Epithelial cell of proximal tubule (primary cell): ENCODE results near the gene MED12L. TPM values are rescaled to one million over a fixed set of nuclear protein-coding genes. Genes with fewer than 3 reads are reported as not detected.

ENCODE experiments used
- DNase-seq: peaks from one replicate; pipeline ENCODE4 v3.0.0-alpha.2; 2011; ENCODE audit warnings: low read depth
- H3K4me3 ChIP-seq: 2 replicates; pipeline ENCODE4 v1.5.1; 2011; ENCODE audit warnings: low read depth, mild to moderate bottlenecking, low read length
- total RNA-seq: library from RNA; depleted of rRNA; stranded (reverse); fragments of >200 nt; gene quantifications from 2 replicates; pipeline ENCODE4 v1.2.3, GENCODE V29; 2015
- TF ChIP-seq, protein P1 (sequence below): conservative IDR thresholded peaks from 2 replicates; pipeline ENCODE4 v1.5.1; 2012; ENCODE audit warnings: low read depth, mild to moderate bottlenecking, low read length

The MED12L gene
- total RNA-seq, 1 donor from 2014 or later: 0.12 TPM

DNA sequence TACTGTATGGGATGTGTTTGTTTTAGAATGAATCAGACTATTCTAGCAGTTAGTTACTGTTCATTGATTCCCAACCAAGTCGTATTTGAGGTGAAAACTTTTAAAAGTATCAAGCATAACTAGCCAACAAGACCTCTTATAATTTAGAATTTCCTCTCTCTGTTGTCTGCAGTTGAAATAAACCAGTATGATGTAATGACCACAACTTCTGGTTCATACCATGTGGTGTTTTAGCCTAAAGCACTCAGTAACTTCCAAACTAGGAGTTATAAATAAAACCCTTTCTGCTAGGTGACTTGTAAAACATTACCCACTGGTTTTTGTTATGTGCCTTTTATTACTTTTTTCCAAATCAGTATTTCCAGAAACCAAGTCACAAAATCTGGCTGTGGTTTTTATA, 318.9 kb downstream of the MED12L start:
- peak; percentile 19 for DNase-seq
- TF ChIP-seq, protein P1, sequence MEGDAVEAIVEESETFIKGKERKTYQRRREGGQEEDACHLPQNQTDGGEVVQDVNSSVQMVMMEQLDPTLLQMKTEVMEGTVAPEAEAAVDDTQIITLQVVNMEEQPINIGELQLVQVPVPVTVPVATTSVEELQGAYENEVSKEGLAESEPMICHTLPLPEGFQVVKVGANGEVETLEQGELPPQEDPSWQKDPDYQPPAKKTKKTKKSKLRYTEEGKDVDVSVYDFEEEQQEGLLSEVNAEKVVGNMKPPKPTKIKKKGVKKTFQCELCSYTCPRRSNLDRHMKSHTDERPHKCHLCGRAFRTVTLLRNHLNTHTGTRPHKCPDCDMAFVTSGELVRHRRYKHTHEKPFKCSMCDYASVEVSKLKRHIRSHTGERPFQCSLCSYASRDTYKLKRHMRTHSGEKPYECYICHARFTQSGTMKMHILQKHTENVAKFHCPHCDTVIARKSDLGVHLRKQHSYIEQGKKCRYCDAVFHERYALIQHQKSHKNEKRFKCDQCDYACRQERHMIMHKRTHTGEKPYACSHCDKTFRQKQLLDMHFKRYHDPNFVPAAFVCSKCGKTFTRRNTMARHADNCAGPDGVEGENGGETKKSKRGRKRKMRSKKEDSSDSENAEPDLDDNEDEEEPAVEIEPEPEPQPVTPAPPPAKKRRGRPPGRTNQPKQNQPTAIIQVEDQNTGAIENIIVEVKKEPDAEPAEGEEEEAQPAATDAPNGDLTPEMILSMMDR: no peak
- H3K4me3 ChIP-seq: no peak overlapping the region

DNA sequence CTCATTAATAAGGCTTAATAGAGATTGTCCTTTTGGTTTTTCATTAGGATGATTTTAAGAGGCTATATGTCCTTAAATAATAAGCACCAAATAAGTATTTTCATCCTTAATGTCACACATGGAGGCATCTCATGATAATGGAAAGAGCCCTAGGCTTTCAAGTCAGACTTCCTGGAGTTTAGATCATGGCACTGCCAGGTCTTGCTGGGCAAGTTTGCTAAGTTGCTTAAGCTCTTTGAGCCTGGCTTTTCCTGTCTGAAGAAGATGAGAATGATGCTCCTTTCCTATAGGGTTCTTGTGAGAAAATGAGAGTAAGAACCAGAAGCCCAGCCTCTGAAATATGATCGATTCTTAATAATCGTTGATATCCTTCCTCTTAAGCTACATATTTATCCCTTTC, 322.5 kb downstream of the MED12L start:
- DNase-seq: no peak
- H3K4me3 ChIP-seq: no peak overlapping the region
- TF ChIP-seq, protein P1: no peak

DNA sequence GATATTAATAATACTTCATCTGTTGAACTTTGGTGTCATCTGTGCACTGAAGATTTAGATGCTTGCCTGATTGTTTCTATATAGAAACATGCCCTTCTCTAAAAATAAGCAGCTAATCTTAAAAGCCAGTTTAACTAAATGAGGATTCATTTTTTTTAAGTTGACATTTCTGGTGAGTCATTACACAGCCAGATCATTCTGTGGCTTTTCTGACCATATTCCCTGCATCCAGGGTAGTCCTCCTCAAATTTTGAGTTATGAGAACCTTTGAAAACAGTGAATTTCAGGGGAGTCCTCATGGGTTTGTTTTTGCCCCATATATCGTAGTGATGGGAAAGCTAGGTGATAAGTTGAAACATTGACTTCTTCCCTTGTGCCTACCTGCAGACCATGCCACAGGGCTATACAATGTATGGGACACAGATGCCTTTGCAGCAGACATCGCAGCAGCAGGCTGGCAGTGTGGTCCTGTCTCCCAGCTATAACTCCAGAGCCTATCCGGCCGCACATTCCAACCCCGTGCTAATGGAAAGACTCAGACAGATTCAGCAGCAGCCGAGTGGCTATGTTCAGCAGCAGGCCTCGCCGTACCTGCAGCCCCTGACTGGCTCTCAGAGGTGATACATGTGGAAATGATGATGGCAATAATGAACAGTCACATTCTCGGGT, 325.6 kb downstream of the MED12L start:
- no peak for DNase-seq
- no peak overlapping the region for H3K4me3 ChIP-seq
- TF ChIP-seq, protein P1: no peak

DNA sequence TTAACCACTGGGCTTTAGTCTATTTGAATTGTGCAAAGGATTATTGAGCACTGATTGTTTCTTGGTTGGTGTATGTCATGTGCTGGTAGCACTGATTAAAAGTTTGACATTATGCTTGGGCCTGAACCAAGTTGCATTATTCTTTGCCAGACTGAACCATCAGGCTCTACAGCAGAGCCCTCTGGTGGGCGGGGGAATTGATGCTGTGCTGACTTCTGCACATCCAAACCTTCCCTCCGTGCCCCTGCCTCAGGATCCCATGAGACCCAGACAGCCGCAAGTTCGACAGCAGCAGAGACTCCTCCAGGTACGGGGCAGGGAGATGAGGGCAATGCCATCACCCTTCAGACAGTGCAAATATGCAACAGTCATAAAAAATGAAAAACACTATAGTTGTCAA, 327.5 kb downstream of the MED12L start:
- TF ChIP-seq, protein P1: peak; percentile 13
- no peak for DNase-seq
- no peak overlapping the region for H3K4me3 ChIP-seq

- TF ChIP-seq, protein P1: no peak
- DNase-seq: no peak
- H3K4me3 ChIP-seq: no peak overlapping the region
Measured at GRCh38 chr3:151415289-151415688, 329.8 kb downstream of the MED12L start.

DNA sequence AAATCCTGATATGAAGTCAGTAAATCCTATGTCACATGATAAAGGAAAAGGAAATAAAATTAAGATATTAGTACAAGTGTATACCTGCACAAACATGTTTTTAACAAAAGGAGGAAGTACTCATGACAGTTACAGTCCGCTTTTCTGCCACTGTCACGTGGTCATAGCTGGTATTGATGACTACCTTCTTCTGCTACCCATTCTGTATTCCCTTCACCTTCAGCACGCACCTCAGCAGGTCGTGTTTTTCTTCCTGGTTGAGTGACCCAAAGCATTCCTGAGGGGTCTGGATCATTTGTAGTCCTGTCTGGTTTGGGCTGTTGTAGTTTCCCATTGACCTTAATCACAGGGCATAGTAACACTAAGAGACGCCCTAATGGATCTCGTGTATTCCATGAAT, 334.3 kb downstream of the MED12L start:
- TF ChIP-seq, protein P1: no peak
- DNase-seq: no peak
- H3K4me3 ChIP-seq: no peak overlapping the region

DNA sequence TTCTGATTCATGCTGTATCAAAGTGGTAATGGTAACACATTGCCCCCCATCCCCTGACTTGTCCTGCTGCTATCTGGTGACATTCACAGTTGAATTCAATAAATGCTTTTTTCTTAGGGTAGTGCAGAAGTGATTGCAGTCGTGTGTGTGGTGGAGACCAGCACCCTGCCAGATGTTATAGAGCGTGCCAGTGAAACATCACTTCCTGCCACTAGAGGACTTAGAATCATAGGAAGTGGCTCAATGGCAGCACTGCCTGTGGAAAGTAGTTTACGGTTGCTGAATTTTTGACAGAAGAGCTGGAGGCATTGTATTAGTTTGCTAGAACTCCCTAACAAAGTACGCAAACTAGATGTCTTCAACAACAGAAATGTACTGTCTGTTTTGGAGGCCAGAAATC, 336.5 kb downstream of the MED12L start:
- no peak overlapping the region for H3K4me3 ChIP-seq
- no peak for DNase-seq
- TF ChIP-seq, protein P1: peak; percentile 11
